HG02840 (cell line): ENCODE results near the gene SEM1.
"Not testable (repeated sequence)": the region's sequence is repeated elsewhere in the genome, so short reads cannot be mapped to it uniquely, and the experiment has no call there.

Experiments
- ATAC-seq: cut with Tn5 transposase; IDR thresholded peaks from one replicate; pipeline ENCODE4 v1.9.1; 2021; ENCODE audit warnings: mild to moderate bottlenecking, moderate library complexity, moderate number of reproducible peaks; ENCODE audit not compliant: unreplicated experiment, low FRiP score

The SEM1 gene

GRCh38 chr7:96707901-96708774 is 1.5 kb downstream of the SEM1 start:
- no peak for ATAC-seq

- ATAC-seq = no peak
Measured at GRCh38 chr7:96701258-96701657, 8.4 kb downstream of the SEM1 start.

GRCh38 chr7:96700516-96700915 is 9.1 kb downstream of the SEM1 start:
- ATAC-seq = no peak

- ATAC-seq = no peak
Measured at GRCh38 chr7:96699219-96699871, 10.3 kb downstream of the SEM1 start.

- not testable (repeated sequence) for ATAC-seq
Measured at GRCh38 chr7:96698449-96698848, 11.2 kb downstream of the SEM1 start.

GRCh38 chr7:96697822-96698221 is 11.8 kb downstream of the SEM1 start:
- ATAC-seq = no peak

- ATAC-seq = no peak
Measured at GRCh38 chr7:96695581-96695980, 14.1 kb downstream of the SEM1 start.

GRCh38 chr7:96694082-96694481 is 15.6 kb downstream of the SEM1 start:
- ATAC-seq = no peak

GRCh38 chr7:96691702-96692101 is 17.9 kb downstream of the SEM1 start:
- no peak for ATAC-seq

GRCh38 chr7:96689414-96689813 is 20.2 kb downstream of the SEM1 start:
- no peak for ATAC-seq

GRCh38 chr7:96686305-96686704 is 23.3 kb downstream of the SEM1 start:
- no peak for ATAC-seq

- peak; percentile 74 for ATAC-seq
Measured at GRCh38 chr7:96685755-96686154, 23.9 kb downstream of the SEM1 start.

GRCh38 chr7:96685353-96685752 is 24.3 kb downstream of the SEM1 start:
- ATAC-seq = peak; percentile 64

GRCh38 chr7:96679886-96680285 is 29.8 kb downstream of the SEM1 start:
- no peak for ATAC-seq

GRCh38 chr7:96676919-96677318 is 32.7 kb downstream of the SEM1 start:
- no peak for ATAC-seq

GRCh38 chr7:96675548-96675947 is 34.1 kb downstream of the SEM1 start:
- no peak for ATAC-seq

GRCh38 chr7:96674565-96674964 is 35.1 kb downstream of the SEM1 start:
- ATAC-seq = no peak

GRCh38 chr7:96671854-96672253 is 37.8 kb downstream of the SEM1 start:
- ATAC-seq = no peak

GRCh38 chr7:96670338-96671289 is 39.0 kb downstream of the SEM1 start:
- no peak for ATAC-seq

- ATAC-seq = no peak
Measured at GRCh38 chr7:96669812-96670211, 39.8 kb downstream of the SEM1 start.

GRCh38 chr7:96667026-96667425 is 42.6 kb downstream of the SEM1 start:
- ATAC-seq = no peak
